IMR-90 (cell line): Measurements from ENCODE around the gene METAP2. TPM values are rescaled to one million over a fixed set of nuclear protein-coding genes. Genes with fewer than 3 reads are reported as not detected.

Source experiments
- ATAC-seq: fragments of 200-7000 bp; cut with Tn5 transposase; 2 replicates; pipeline ENCODE4 v1.9.1; 2020; ENCODE audit warnings: low read depth, mild to moderate bottlenecking, moderate library complexity
- BruUV-seq: library from RNA; stranded (reverse); fragments of 400-500 nt; replicated peaks from 2 replicates; lab custom pipeline; 2021; lab: Mats Ljungman, UMichigan
- CTCF ChIA-PET: fragments of 300-600 bp; formaldehyde crosslinking; extraction: SDS; loops from one replicate; lab custom pipeline; 2021; ENCODE audit warnings: antibody characterized with exemption; lab: Yijun Ruan, JAX
- POLR2A ChIA-PET: fragments of 300-600 bp; sonication (Branson Sonifier 250); formaldehyde crosslinking; loops from one replicate; lab custom pipeline; 2022; ENCODE audit warnings: antibody characterized with exemption; ENCODE audit not compliant: unreplicated experiment; lab: Charles Lee
- DNase-seq: peaks from one replicate; pipeline ENCODE4 v3.0.0; 2013
- H2AFZ ChIP-seq: replicated peaks from 2 replicates; pipeline ENCODE3; 2013; ENCODE audit warnings: low read length, mild to moderate bottlenecking; ENCODE audit not compliant: poor library complexity
- H2AK5ac ChIP-seq: 2 replicates; pipeline ENCODE4 v1.6.1; 2013; ENCODE audit warnings: low read depth, low read length, inconsistent platforms
- H2AK9ac ChIP-seq: replicated peaks from 2 replicates; pipeline ENCODE3; 2013; ENCODE audit warnings: mild to moderate bottlenecking, low read depth, low read length, moderate library complexity; ENCODE audit not compliant: poor library complexity
- H2BK120ac ChIP-seq: 2 replicates; pipeline ENCODE4 v1.6.1; 2013; ENCODE audit warnings: low read depth, low read length, inconsistent platforms
- H2BK15ac ChIP-seq: 3 replicates; pipeline ENCODE4 v1.6.1; 2013; ENCODE audit warnings: low read depth, low read length, inconsistent platforms
- H2BK20ac ChIP-seq: 2 replicates; pipeline ENCODE4 v1.6.1; 2013; ENCODE audit warnings: low read depth, mild to moderate bottlenecking, inconsistent platforms, low read length, moderate library complexity
- H2BK5ac ChIP-seq: 2 replicates; pipeline ENCODE4 v1.6.1; 2013; ENCODE audit warnings: mild to moderate bottlenecking, low read depth, low read length, inconsistent platforms; ENCODE audit not compliant: poor library complexity, severe bottlenecking
- H3K14ac ChIP-seq: replicated peaks from 2 replicates; pipeline ENCODE4 v1.6.1; 2013; ENCODE audit warnings: low read depth, low read length, inconsistent platforms
- H3K18ac ChIP-seq: 2 replicates; pipeline ENCODE4 v1.6.1; 2013; ENCODE audit warnings: low read depth, low read length, control low read depth
- H3K23ac ChIP-seq: 2 replicates; pipeline ENCODE4 v1.6.1; 2013; ENCODE audit warnings: low read depth, low read length, inconsistent platforms
- H3K27ac ChIP-seq: 2 replicates; pipeline ENCODE4 v1.5.1; 2013; ENCODE audit warnings: mild to moderate bottlenecking, control low read depth, low read length; ENCODE audit not compliant: insufficient read depth
- H3K27me3 ChIP-seq: 2 replicates; pipeline ENCODE4 v1.6.1; 2013; ENCODE audit warnings: low read length; ENCODE audit not compliant: control insufficient read depth, insufficient read depth
- H3K36me3 ChIP-seq: 2 replicates; pipeline ENCODE4 v1.6.1; 2013; ENCODE audit warnings: low read length, mixed read lengths; ENCODE audit not compliant: control insufficient read depth, insufficient read depth
- H3K4ac ChIP-seq: 2 replicates; pipeline ENCODE4 v1.6.1; 2013; ENCODE audit warnings: low read depth, low read length, inconsistent platforms
- H3K4me1 ChIP-seq: 2 replicates; pipeline ENCODE4 v1.6.1; 2013; ENCODE audit warnings: low read length, mixed read lengths; ENCODE audit not compliant: control insufficient read depth, insufficient read depth
- H3K4me2 ChIP-seq: 2 replicates; pipeline ENCODE4 v1.6.1; 2013; ENCODE audit warnings: low read depth, mild to moderate bottlenecking, control low read depth, low read length, moderate library complexity
- H3K4me3 ChIP-seq: 2 replicates; pipeline ENCODE4 v1.5.1; 2013; ENCODE audit warnings: low read depth, mild to moderate bottlenecking, control low read depth, low read length, moderate library complexity; ENCODE audit not compliant: insufficient read depth
- H3K56ac ChIP-seq: 2 replicates; pipeline ENCODE4 v1.6.1; 2013; ENCODE audit warnings: low read length, inconsistent platforms; ENCODE audit not compliant: insufficient read depth; ENCODE audit errors: extremely low read depth
- H3K79me1 ChIP-seq, 2 experiments: 2 replicates each; pipeline ENCODE4 v1.6.1; 2013; ENCODE audit warnings: low read length in 2 of 2, inconsistent platforms in 1 of 2, low read depth in 1 of 2
- H3K9ac ChIP-seq: 2 replicates; pipeline ENCODE4 v1.6.1; 2013; ENCODE audit warnings: low read depth, low read length, control low read depth
- H3K9me1 ChIP-seq: 2 replicates; pipeline ENCODE4 v1.6.1; 2013; ENCODE audit warnings: low read length, inconsistent platforms; ENCODE audit not compliant: insufficient read depth
- H3K9me3 ChIP-seq: 2 replicates; pipeline ENCODE4 v1.6.1; 2013; ENCODE audit warnings: low read length; ENCODE audit not compliant: control insufficient read depth, insufficient read depth
- H4K20me1 ChIP-seq: 2 replicates; pipeline ENCODE4 v1.6.1; 2013; ENCODE audit warnings: low read length, inconsistent platforms; ENCODE audit not compliant: insufficient read depth
- H4K5ac ChIP-seq: 2 replicates; pipeline ENCODE4 v1.6.1; 2013; ENCODE audit warnings: mild to moderate bottlenecking, low read depth, low read length, control low read depth
- H4K8ac ChIP-seq, 2 experiments: 2 replicates each; pipeline ENCODE4 v1.6.1; 2013; ENCODE audit warnings: low read depth in 2 of 2, low read length in 2 of 2, control low read depth in 1 of 2, inconsistent platforms in 1 of 2
- H4K91ac ChIP-seq: 2 replicates; pipeline ENCODE4 v1.6.1; 2013; ENCODE audit warnings: low read depth, low read length, inconsistent platforms; ENCODE audit not compliant: insufficient read depth
- BHLHE40 ChIP-seq: fragments of 150-350 bp; IDR thresholded peaks from 2 replicates; pipeline ENCODE4 v1.6.1; 2016; ENCODE audit warnings: mild to moderate bottlenecking, low read depth, low read length
- CHD1 ChIP-seq: IDR thresholded peaks from 2 replicates; pipeline ENCODE4 v1.6.1; 2012; ENCODE audit warnings: low read depth, low read length, improper control_type of control experiment
- FOS ChIP-seq: fragments of 150-350 bp; IDR thresholded peaks from 2 replicates; pipeline ENCODE4 v1.6.1; 2016; ENCODE audit warnings: low read depth, low read length
- MXI1 ChIP-seq: IDR thresholded peaks from 2 replicates; pipeline ENCODE4 v1.6.1; 2012; ENCODE audit warnings: low read depth, mild to moderate bottlenecking, low read length, moderate library complexity, borderline replicate concordance
- NFE2L2 ChIP-seq: fragments of 150-350 bp; IDR thresholded peaks from 2 replicates; pipeline ENCODE4 v1.6.1; 2016; ENCODE audit warnings: low read depth, mild to moderate bottlenecking, low read length
- RCOR1 ChIP-seq: IDR thresholded peaks from 2 replicates; pipeline ENCODE4 v1.6.1; 2012; ENCODE audit warnings: mild to moderate bottlenecking, low read length, improper control_type of control experiment; ENCODE audit not compliant: insufficient replicate concordance
- SMC3 ChIP-seq: fragments of 150-350 bp; IDR thresholded peaks from 2 replicates; pipeline ENCODE4 v1.6.1; 2016; ENCODE audit warnings: low read depth, mild to moderate bottlenecking, antibody characterized with exemption, low read length, moderate library complexity
- WGBS, 2 experiments: methylation state at CpG; one replicate each; pipeline versions ENCODE4 v1.1.5 to v1.1.7; 2013; ENCODE audit warnings: missing lambda C conversion rate in 2 of 2; ENCODE audit not compliant: insufficient read length in 1 of 2; ENCODE audit errors: extremely low coverage in 2 of 2; 5-methylcytosine and 5-hydroxymethylcytosine counted together
- dilution Hi-C: fragments of 300-500 bp; cut with HindIII; formaldehyde crosslinking; loops from one replicate; pipeline ENCODE4 v1.14.3; 2018; ENCODE audit warnings: low sequenced_read_pairs; ENCODE audit not compliant: unreplicated experiment
- in situ Hi-C: fragments of 300-500 bp; cut with MboI; formaldehyde crosslinking; loops from 3 replicates; pipeline ENCODE4 v1.14.3; 2019; ENCODE audit warnings: low sequenced_read_pairs, inconsistent platforms, mixed read lengths
- intact Hi-C: fragments of 100-400 bp; cut with micrococcal nuclease; formaldehyde crosslinking; loops from 2 replicates; pipeline ENCODE4 v1.10.0; 2022
- polyA plus RNA-seq, 3 experiments: library from polyadenylated mRNA; depleted of rRNA; stranded (reverse); fragments of >200 nt; gene quantifications; 2 replicates each; pipeline ENCODE4 v1.2.3, GENCODE V29; 2012; ENCODE audit warnings: low replicate concordance in 1 of 3
- total RNA-seq: library from RNA; depleted of rRNA; stranded (reverse); fragments of >200 nt; gene quantifications from 2 replicates; pipeline ENCODE4 v1.2.3, GENCODE V29; 2012
- TF ChIP-seq, protein P1 (sequence below): conservative IDR thresholded peaks from 2 replicates; pipeline ENCODE4 v1.5.1; 2012; ENCODE audit warnings: mild to moderate bottlenecking, low read depth, low read length, improper control_type of control experiment

METAP2 gene
- total and polyA plus RNA-seq, 2 of the 4 experiments (the other 2 are of a cell fraction): 62.5 to 72.9 TPM

DNA sequence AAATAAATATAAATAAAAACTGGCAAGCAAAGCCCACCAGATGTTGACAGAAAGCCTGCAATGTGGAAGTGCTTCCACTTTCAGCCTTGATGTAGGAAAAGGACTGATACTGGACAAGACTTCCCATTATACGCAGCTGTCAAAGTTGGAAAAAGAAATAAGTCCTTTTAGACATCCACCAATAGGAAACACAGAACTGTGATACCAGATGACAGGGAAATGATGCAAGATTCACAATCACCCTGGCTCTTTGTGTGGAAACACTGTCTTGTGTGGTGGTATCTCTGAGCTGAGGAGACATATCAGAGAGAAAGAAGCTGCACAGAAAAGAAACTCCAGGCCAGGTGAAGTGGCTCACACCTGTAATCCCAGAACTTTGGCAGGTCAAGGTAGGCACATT is 13.8 kb upstream of the METAP2 start:
- no peak overlapping the region for H3K18ac ChIP-seq
- dilution Hi-C loops: no loop called here
- ChIA-PET POLR2A (no interaction called here), CTCF (no interaction called here)
- H3K4me2 ChIP-seq: no peak overlapping the region
- no peak overlapping the region for H3K23ac ChIP-seq
- no peak for ATAC-seq
- no peaks in the 10 kb centered on the region for H3K4me1 ChIP-seq
- intact Hi-C loops: no loop called here
- TF ChIP-seq CHD1: no peak
- TF ChIP-seq, protein P1, sequence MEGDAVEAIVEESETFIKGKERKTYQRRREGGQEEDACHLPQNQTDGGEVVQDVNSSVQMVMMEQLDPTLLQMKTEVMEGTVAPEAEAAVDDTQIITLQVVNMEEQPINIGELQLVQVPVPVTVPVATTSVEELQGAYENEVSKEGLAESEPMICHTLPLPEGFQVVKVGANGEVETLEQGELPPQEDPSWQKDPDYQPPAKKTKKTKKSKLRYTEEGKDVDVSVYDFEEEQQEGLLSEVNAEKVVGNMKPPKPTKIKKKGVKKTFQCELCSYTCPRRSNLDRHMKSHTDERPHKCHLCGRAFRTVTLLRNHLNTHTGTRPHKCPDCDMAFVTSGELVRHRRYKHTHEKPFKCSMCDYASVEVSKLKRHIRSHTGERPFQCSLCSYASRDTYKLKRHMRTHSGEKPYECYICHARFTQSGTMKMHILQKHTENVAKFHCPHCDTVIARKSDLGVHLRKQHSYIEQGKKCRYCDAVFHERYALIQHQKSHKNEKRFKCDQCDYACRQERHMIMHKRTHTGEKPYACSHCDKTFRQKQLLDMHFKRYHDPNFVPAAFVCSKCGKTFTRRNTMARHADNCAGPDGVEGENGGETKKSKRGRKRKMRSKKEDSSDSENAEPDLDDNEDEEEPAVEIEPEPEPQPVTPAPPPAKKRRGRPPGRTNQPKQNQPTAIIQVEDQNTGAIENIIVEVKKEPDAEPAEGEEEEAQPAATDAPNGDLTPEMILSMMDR: no peak
- no peak for TF ChIP-seq FOS
- TF ChIP-seq RCOR1: no peak
- TF ChIP-seq SMC3: no peak
- TF ChIP-seq MXI1: no peak
- no peak for TF ChIP-seq NFE2L2
- TF ChIP-seq BHLHE40: no peak
- H3K9me1 ChIP-seq: no peaks in the 10 kb centered on the region
- H2BK15ac ChIP-seq: no peak overlapping the region
- H2AK5ac ChIP-seq: no peak overlapping the region
- no peak overlapping the region for H3K27ac ChIP-seq
- H3K4ac ChIP-seq: no peak overlapping the region
- no peak overlapping the region for H2AK9ac ChIP-seq
- no CpG with 5 or more reads among the region's 1 CpG for WGBS, 2 experiments
- H3K9ac ChIP-seq: no peak overlapping the region
- H3K56ac ChIP-seq: no peak overlapping the region
- H3K9me3 ChIP-seq: peaks cover 16% of the 10 kb centered on the region
- no peaks in the 10 kb centered on the region for H3K36me3 ChIP-seq
- no peaks in the 10 kb centered on the region for H3K79me1 ChIP-seq
- H3K27me3 ChIP-seq: peaks cover 1% of the 10 kb centered on the region
- H2BK120ac ChIP-seq: no peak overlapping the region
- H4K20me1 ChIP-seq: no peaks in the 10 kb centered on the region
- no peak overlapping the region for H2BK5ac ChIP-seq
- DNase-seq: no peak
- no TSS peak for BruUV-seq
- H2AFZ ChIP-seq: no peak overlapping the region
- H2BK20ac ChIP-seq: no peak overlapping the region
- H4K91ac ChIP-seq: no peak overlapping the region
- no peak overlapping the region for H4K5ac ChIP-seq
- no peak overlapping the region for H4K8ac ChIP-seq
- in situ Hi-C loops: no loop called here
- H3K14ac ChIP-seq: no peak overlapping the region
- no peak overlapping the region for H3K4me3 ChIP-seq
